Gastroesophageal sphincter (tissue), 4 donors: ENCODE results near the gene KNTC1. TPM values are rescaled to one million over a fixed set of nuclear protein-coding genes. Genes with fewer than 3 reads are reported as not detected.

ENCODE experiments used
- ATAC-seq: fragments of 150-250 bp; one replicate; pipeline ENCODE4 v1.9.1; 2016; ENCODE audit warnings: mild to moderate bottlenecking, moderate library complexity
- H3K27ac ChIP-seq, 4 donors: fragments of 200-600 bp; sonication (generic) in 3 of 4; 1 replicate in 3 of 4; 2 replicates in 1 of 4; pipeline ENCODE4 v1.5.1; 2016 to 2019
- H3K27me3 ChIP-seq: fragments of 200-600 bp; sonication (generic); one replicate; pipeline ENCODE4 v1.5.1; 2019
- H3K36me3 ChIP-seq, 2 donors: fragments of 200-600 bp; sonication (generic); one replicate each; pipeline ENCODE4 v1.5.1; 2019; ENCODE audit warnings: control low read depth in 1 of 2
- H3K4me1 ChIP-seq, 3 donors: fragments of 200-600 bp; sonication (generic); 1 replicate in 2 of 3; 2 replicates in 1 of 3; pipeline ENCODE4 v1.5.1; 2016 to 2019; ENCODE audit warnings: control low read depth in 2 of 3
- H3K4me3 ChIP-seq, 2 donors: fragments of 200-600 bp; sonication (generic); one replicate each; pipeline ENCODE4 v1.5.1; 2019; ENCODE audit warnings: mild to moderate bottlenecking in 1 of 2, moderate library complexity in 1 of 2
- H3K9me3 ChIP-seq, 3 donors: fragments of 200-600 bp; sonication (generic); one replicate each; pipeline ENCODE4 v1.5.1; 2017 to 2019; ENCODE audit warnings: control low read depth in 2 of 3
- CTCF ChIP-seq, 4 experiments: fragments of 200-600 bp in 2 of 4; fragments of 450-650 bp in 2 of 4; sonication (generic) in 1 of 4; IDR thresholded peaks; one replicate each; pipeline ENCODE4 v1.5.1; 2017 to 2019; ENCODE audit warnings: antibody characterized with exemption in 4 of 4, mild to moderate bottlenecking in 2 of 4, moderate library complexity in 2 of 4
- EP300 ChIP-seq: sonication (generic); formaldehyde crosslinking; IDR thresholded peaks from one replicate; pipeline ENCODE4 v1.6.1; 2017; ENCODE audit warnings: antibody characterized with exemption, mild to moderate bottlenecking
- POLR2A ChIP-seq, 2 donors: fragments of 450-650 bp; IDR thresholded peaks; one replicate each; pipeline ENCODE4 v1.6.1; 2017; ENCODE audit warnings: antibody characterized with exemption in 2 of 2, mild to moderate bottlenecking in 2 of 2, moderate library complexity in 1 of 2
- POLR2AphosphoS5 ChIP-seq: sonication (generic); formaldehyde crosslinking; IDR thresholded peaks from one replicate; pipeline ENCODE4 v1.6.1; 2017; ENCODE audit warnings: antibody characterized with exemption
- WGBS, 2 donors: methylation state at CpG; one replicate each; pipeline ENCODE4 v1.1.5; 2018; ENCODE audit warnings: low coverage in 1 of 2; 5-methylcytosine and 5-hydroxymethylcytosine counted together
- total RNA-seq, 4 donors: library from RNA; depleted of rRNA; stranded (reverse); fragments of >200 nt; gene quantifications; one replicate each; pipeline ENCODE4 v1.1.0, GENCODE V29; 2016

The KNTC1 gene
- total RNA-seq, 4 donors from 2014 or later: 3.5 to 15.9 (median 10.4) TPM

- Histone ChIP-seq H3K36me3 (peaks cover 0 to 43% of the 10 kb centered on the region in 2 donors), H3K27ac (no peak overlapping the region), H3K4me1 (no peaks in the 10 kb centered on the region), H3K9me3 (no peaks in the 10 kb centered on the region), H3K27me3 (no peaks in the 10 kb centered on the region), H3K4me3 (no peak overlapping the region)
- 100% methylated on average over 1 of the region's 1 CpG for WGBS, 2 donors
- no peak for TF ChIP-seq CTCF (IDR thresholded peaks at IDR 0.05)
- TF ChIP-seq POLR2AphosphoS5: no peak
- TF ChIP-seq POLR2A (IDR thresholded peaks at IDR 0.05): no peak
- no peak for TF ChIP-seq EP300
- no peak for ATAC-seq
These were observed 66.9 kb downstream of the KNTC1 start for GRCh38 chr12:122593910-122594309.

GRCh38 chr12:122596838-122597237 lies 69.8 kb downstream of the KNTC1 start:
- Histone ChIP-seq H3K27ac (no peak overlapping the region), H3K4me3 (no peak overlapping the region), H3K36me3 (peaks cover 0 to 30% of the 10 kb centered on the region in 2 donors), H3K27me3 (no peaks in the 10 kb centered on the region), H3K4me1 (no peaks in the 10 kb centered on the region), H3K9me3 (no peaks in the 10 kb centered on the region)
- TF ChIP-seq POLR2AphosphoS5 (no peak), CTCF (IDR thresholded peaks at IDR 0.05) (no peak), EP300 (no peak), POLR2A (IDR thresholded peaks at IDR 0.05) (no peak)
- no peak for ATAC-seq

GRCh38 chr12:122602456-122602855 lies 75.4 kb downstream of the KNTC1 start:
- Histone ChIP-seq H3K4me1 (no peaks in the 10 kb centered on the region), H3K36me3 (peaks cover 0 to 22% of the 10 kb centered on the region in 2 donors), H3K4me3 (no peak overlapping the region), H3K27ac (no peak overlapping the region), H3K9me3 (no peaks in the 10 kb centered on the region), H3K27me3 (no peaks in the 10 kb centered on the region)
- no peak for ATAC-seq
- TF ChIP-seq POLR2A (IDR thresholded peaks at IDR 0.05) (no peak), POLR2AphosphoS5 (no peak), EP300 (no peak), CTCF (IDR thresholded peaks at IDR 0.05) (no peak)
- WGBS, 2 donors: 85 to 91% methylated on average over 2 of the region's 2 CpGs

GRCh38 chr12:122604993-122605392 lies 77.9 kb downstream of the KNTC1 start:
- Histone ChIP-seq H3K9me3 (no peaks in the 10 kb centered on the region), H3K4me1 (no peaks in the 10 kb centered on the region), H3K36me3 (peaks cover 0 to 22% of the 10 kb centered on the region in 2 donors), H3K27me3 (no peaks in the 10 kb centered on the region), H3K27ac (no peak overlapping the region), H3K4me3 (no peak overlapping the region)
- 96% methylated on average over 4 of the region's 4 CpGs for WGBS, 2 donors
- ATAC-seq: no peak
- TF ChIP-seq POLR2A (IDR thresholded peaks at IDR 0.05): no peak
- TF ChIP-seq EP300: no peak

GRCh38 chr12:122609732-122610131 lies 82.7 kb downstream of the KNTC1 start:
- H3K4me1 ChIP-seq: peaks cover 0 to 24% (median 4%) of the 10 kb centered on the region in 3 donors
- H3K4me3 ChIP-seq: no peak overlapping the region
- H3K27ac ChIP-seq: no peak overlapping the region
- H3K36me3 ChIP-seq: peaks cover 0 to 27% of the 10 kb centered on the region in 2 donors
- no peaks in the 10 kb centered on the region for H3K27me3 ChIP-seq
- H3K9me3 ChIP-seq: no peaks in the 10 kb centered on the region
- TF ChIP-seq POLR2AphosphoS5 (no peak), POLR2A (IDR thresholded peaks at IDR 0.05) (no peak), EP300 (no peak), CTCF (IDR thresholded peaks at IDR 0.05) (no peak)
- 77% methylated on average over 3 of the region's 3 CpGs; no CpG with 5 or more reads in 1 of the 2 donors for WGBS, 2 donors
- no peak for ATAC-seq
